Activated CD8-positive, alpha-beta memory T cell treated with anti-CD3 and anti-CD28 coated beads, Interleukin-2, amount 50 U/mL, for 24 hours (primary cell): ENCODE measurements around the gene CPNE4.
A peak's percentile ranks its signal among the peaks of the same experiment; 100 is the strongest.
"Not testable (repeated sequence)": the region's sequence is repeated elsewhere in the genome, so short reads cannot be mapped to it uniquely, and the experiment has no call there.

ENCODE experiments used
- DNase-seq: peaks from one replicate; pipeline ENCODE4 v3.0.0-alpha.2; 2020; ENCODE audit errors: extremely low read depth

The CPNE4 gene

GRCh38 chr3:132034486-132035464 lies at the start of gene CPNE4:
TSS of gene CPNE4 (minus strand) at chr3:132035014.
- DNase-seq, result peak; percentile 2

GRCh38 chr3:132083583-132084279 lies 48.9 kb upstream of the CPNE4 start:
- no peak for DNase-seq

GRCh38 chr3:132083159-132083558 lies 48.3 kb upstream of the CPNE4 start:
- DNase-seq, result no peak

GRCh38 chr3:132079147-132079546 lies 44.3 kb upstream of the CPNE4 start:
- no peak for DNase-seq

GRCh38 chr3:132073771-132074170 lies 39.0 kb upstream of the CPNE4 start:
- DNase-seq, result no peak

GRCh38 chr3:132071043-132071442 lies 36.2 kb upstream of the CPNE4 start:
- DNase-seq, result no peak

- DNase-seq, result no peak
Observed at GRCh38 chr3:132064114-132064513, 29.3 kb upstream of the CPNE4 start.

- DNase-seq, result no peak
Observed at GRCh38 chr3:132062535-132062934, 27.7 kb upstream of the CPNE4 start.

- no peak for DNase-seq
Observed at GRCh38 chr3:132055872-132056271, 21.1 kb upstream of the CPNE4 start.

- DNase-seq, result no peak
Observed at GRCh38 chr3:132047209-132047608, 12.4 kb upstream of the CPNE4 start.

- DNase-seq, result not testable (repeated sequence)
Observed at GRCh38 chr3:132044874-132045273, 10.1 kb upstream of the CPNE4 start.

GRCh38 chr3:132042681-132043080 lies 7.9 kb upstream of the CPNE4 start:
- no peak for DNase-seq

GRCh38 chr3:132038198-132038825 lies 3.5 kb upstream of the CPNE4 start:
- no peak for DNase-seq

GRCh38 chr3:132037581-132037980 lies 2.8 kb upstream of the CPNE4 start:
- no peak for DNase-seq

GRCh38 chr3:132037056-132037455 lies 2.2 kb upstream of the CPNE4 start:
- DNase-seq, result no peak

- DNase-seq, result no peak
Observed at GRCh38 chr3:132034097-132034485, 723 bp downstream of the CPNE4 start.

GRCh38 chr3:132033471-132033870 lies 1.3 kb downstream of the CPNE4 start:
- no peak for DNase-seq

- DNase-seq, result no peak
Observed at GRCh38 chr3:132032959-132033358, 1.9 kb downstream of the CPNE4 start.

- DNase-seq, result no peak
Observed at GRCh38 chr3:132029182-132029902, 5.5 kb downstream of the CPNE4 start.

GRCh38 chr3:132022914-132023313 lies 11.9 kb downstream of the CPNE4 start:
- no peak for DNase-seq

GRCh38 chr3:132020058-132020457 lies 14.8 kb downstream of the CPNE4 start:
- no peak for DNase-seq

- no peak for DNase-seq
Observed at GRCh38 chr3:132017137-132017536, 17.7 kb downstream of the CPNE4 start.
